ENCODE data around the gene TRAFD1. TPM values are rescaled to one million over a fixed set of nuclear protein-coding genes. Genes with fewer than 3 reads are reported as not detected.
"Not testable (repeated sequence)": the region's sequence is repeated elsewhere in the genome, so short reads cannot be mapped to it uniquely, and the experiment has no call there.

Gene TRAFD1
- total and polyA plus RNA-seq, 2 donors (not counting 3 experiments of a cell fraction or from before 2014, with no cell fraction given), result 20.3 to 24.9 TPM

DNA sequence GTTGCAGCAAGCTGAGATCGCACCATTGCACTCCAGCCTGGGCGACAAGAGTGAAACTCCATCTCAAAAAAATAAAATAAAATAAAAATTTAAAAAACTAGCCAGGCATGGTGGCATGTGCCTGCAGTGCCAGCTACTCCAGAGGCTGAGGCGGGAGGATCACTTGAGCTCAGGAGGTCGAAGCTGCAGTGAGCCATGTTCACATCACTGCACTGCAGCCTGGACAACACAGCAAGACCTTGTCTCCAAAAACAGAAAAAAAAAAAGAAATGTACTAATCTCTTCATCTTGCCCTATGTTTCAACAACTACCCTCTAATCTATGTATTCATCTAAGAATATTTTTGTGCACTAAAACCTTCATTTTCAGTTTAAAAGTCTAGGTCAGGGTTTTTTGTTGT lies 23.2 kb upstream of the TRAFD1 start:
- H3K79me2 ChIP-seq (ENCODE audit: control insufficient read depth, insufficient read depth, low read length), result peaks cover 84% of the 10 kb centered on the region
- H3K4me2 ChIP-seq (ENCODE audit: insufficient read depth, low read length), result no peak overlapping the region
- H3K27me3 ChIP-seq (ENCODE audit: control insufficient read depth in 2 of 2, insufficient read depth in 2 of 2, low read length in 2 of 2), result no peaks in the 10 kb centered on the region
- H3K9me1 ChIP-seq (replicated peaks; ENCODE audit: control insufficient read depth, extremely low read depth, insufficient read depth, low read length), result no peaks in the 10 kb centered on the region
- no peak overlapping the region for H3K9ac ChIP-seq (replicated peaks; ENCODE audit: extremely low read depth, insufficient read depth, low read length)
- CTCF ChIA-PET, result interaction anchor here (1.1 to 1.9 kb wide), 2 partner anchors 31 to 157 kb away, joined by 3 to 4 read pairs; no protein-coding TSS in a partner anchor
- no peaks in the 10 kb centered on the region for H3K9me3 ChIP-seq (replicated peaks; ENCODE audit: control insufficient read depth, insufficient read depth, low read length)
- H2AFZ ChIP-seq (ENCODE audit: low read depth, low read length), result no peak overlapping the region
- FAIRE-seq (no peak), DNase-seq (ENCODE audit: low read depth, low spot score) (no peak)
- H3K36me3 ChIP-seq (ENCODE audit: control insufficient read depth in 2 of 2, extremely low read depth in 1 of 2, insufficient read depth in 2 of 2, low read length in 2 of 2), result peaks cover 4 to 5% of the 10 kb centered on the region in 2 experiments
- TF ChIP-seq CTCF (IDR thresholded peaks at IDR 0.05; ENCODE audit: extremely low read depth in 1 of 2, insufficient read depth in 1 of 2, low read depth in 1 of 2, low read length in 2 of 2), result no peak
- no peak for TF ChIP-seq POLR2A (IDR thresholded peaks at IDR 0.05; ENCODE audit: low read depth, low read length)
- TF ChIP-seq JUN (IDR thresholded peaks at IDR 0.05; ENCODE audit: borderline replicate concordance, insufficient read depth, insufficient read length, low read depth), result no peak
- no peak for TF ChIP-seq POLR2AphosphoS5 (IDR thresholded peaks at IDR 0.05; ENCODE audit: insufficient read depth, low read depth, low read length)
- no peak for TF ChIP-seq MYC (IDR thresholded peaks at IDR 0.05; ENCODE audit: low read depth, low read length)
- TF ChIP-seq GATA2 (IDR thresholded peaks at IDR 0.05; ENCODE audit: insufficient read depth, insufficient read length, low read depth, low read length), result no peak
- no peak for TF ChIP-seq FOS (IDR thresholded peaks at IDR 0.05; ENCODE audit: borderline replicate concordance, insufficient read depth, low read length)
- TF ChIP-seq MAX (IDR thresholded peaks at IDR 0.05; ENCODE audit: insufficient read depth, insufficient read length), result no peak
- TF ChIP-seq EZH2 (IDR thresholded peaks at IDR 0.05; ENCODE audit: borderline replicate concordance, low read depth, low read length, severe bottlenecking), result no peak
- dilution Hi-C loops (cut with MboI; ENCODE audit: extremely low pct_ligation_motif_present, low sequenced_read_pairs) (no loop called here), intact Hi-C loops (cut with micrococcal nuclease) (no loop called here)
- H4K20me1 ChIP-seq (replicated peaks; ENCODE audit: control insufficient read depth, extremely low read depth, insufficient read depth, low read length), result peaks cover 5% of the 10 kb centered on the region
- POLR2A ChIA-PET, result no interaction called here
- H3K4me1 ChIP-seq (ENCODE audit: control insufficient read depth, extremely low read depth, insufficient read depth, low read length), result peaks cover 4% of the 10 kb centered on the region
- H3K4me3 ChIP-seq (replicated peaks in 1 of 3; ENCODE audit: insufficient read depth in 1 of 3, low read depth in 1 of 3, low read length in 3 of 3), result no peak overlapping the region
- H3K27ac ChIP-seq (ENCODE audit: insufficient read depth, low read depth, low read length), result no peak overlapping the region
- BruUV-seq (replicated peaks), result no TSS peak

DNA sequence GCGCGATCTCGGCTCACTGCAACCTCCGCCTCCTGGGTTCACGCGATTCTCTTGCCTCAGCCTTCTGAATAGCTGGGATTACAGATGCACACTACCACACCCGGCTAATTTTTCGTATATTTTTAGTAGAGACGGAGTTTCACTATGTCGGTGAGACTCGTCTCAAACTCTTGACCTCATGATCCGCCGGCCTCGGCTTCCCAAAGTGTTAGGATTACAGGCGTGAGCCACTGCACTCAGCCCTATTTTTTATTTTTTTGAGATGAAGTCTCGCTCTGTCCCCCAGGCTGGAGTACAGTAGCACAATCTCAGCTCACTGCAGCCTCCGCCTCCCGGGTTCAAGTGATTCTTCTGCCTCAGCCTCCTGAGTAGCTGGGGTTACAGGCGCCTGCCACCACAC lies 22.6 kb upstream of the TRAFD1 start:
- dilution Hi-C loops (cut with MboI; ENCODE audit: extremely low pct_ligation_motif_present, low sequenced_read_pairs); H3K4me3 ChIP-seq (replicated peaks in 1 of 3; ENCODE audit: insufficient read depth in 1 of 3, low read depth in 1 of 3, low read length in 3 of 3); CTCF ChIA-PET; intact Hi-C loops (cut with micrococcal nuclease); BruUV-seq (replicated peaks); H3K27me3 ChIP-seq (ENCODE audit: control insufficient read depth in 2 of 2, insufficient read depth in 2 of 2, low read length in 2 of 2); H3K9me3 ChIP-seq (replicated peaks; ENCODE audit: control insufficient read depth, insufficient read depth, low read length); H3K4me2 ChIP-seq (ENCODE audit: insufficient read depth, low read length); DNase-seq (ENCODE audit: low read depth, low spot score); H3K36me3 ChIP-seq (ENCODE audit: control insufficient read depth in 2 of 2, extremely low read depth in 1 of 2, insufficient read depth in 2 of 2, low read length in 2 of 2); H3K9me1 ChIP-seq (replicated peaks; ENCODE audit: control insufficient read depth, extremely low read depth, insufficient read depth, low read length); H4K20me1 ChIP-seq (replicated peaks; ENCODE audit: control insufficient read depth, extremely low read depth, insufficient read depth, low read length); H3K4me1 ChIP-seq (ENCODE audit: control insufficient read depth, extremely low read depth, insufficient read depth, low read length); POLR2A ChIA-PET; FAIRE-seq; H2AFZ ChIP-seq (ENCODE audit: low read depth, low read length); H3K27ac ChIP-seq (ENCODE audit: insufficient read depth, low read depth, low read length); H3K9ac ChIP-seq (replicated peaks; ENCODE audit: extremely low read depth, insufficient read depth, low read length): not testable (repeated sequence)
- peaks cover 86% of the 10 kb centered on the region for H3K79me2 ChIP-seq (ENCODE audit: control insufficient read depth, insufficient read depth, low read length)
